NCI-H446 (cell line): ENCODE measurements around the gene UBTD1.

Experiments used
- DNase-seq, 2 experiments: peaks; one replicate each; lab custom pipeline; 2025; lab: John Stamatoyannopoulos, UW

Gene UBTD1

DNA sequence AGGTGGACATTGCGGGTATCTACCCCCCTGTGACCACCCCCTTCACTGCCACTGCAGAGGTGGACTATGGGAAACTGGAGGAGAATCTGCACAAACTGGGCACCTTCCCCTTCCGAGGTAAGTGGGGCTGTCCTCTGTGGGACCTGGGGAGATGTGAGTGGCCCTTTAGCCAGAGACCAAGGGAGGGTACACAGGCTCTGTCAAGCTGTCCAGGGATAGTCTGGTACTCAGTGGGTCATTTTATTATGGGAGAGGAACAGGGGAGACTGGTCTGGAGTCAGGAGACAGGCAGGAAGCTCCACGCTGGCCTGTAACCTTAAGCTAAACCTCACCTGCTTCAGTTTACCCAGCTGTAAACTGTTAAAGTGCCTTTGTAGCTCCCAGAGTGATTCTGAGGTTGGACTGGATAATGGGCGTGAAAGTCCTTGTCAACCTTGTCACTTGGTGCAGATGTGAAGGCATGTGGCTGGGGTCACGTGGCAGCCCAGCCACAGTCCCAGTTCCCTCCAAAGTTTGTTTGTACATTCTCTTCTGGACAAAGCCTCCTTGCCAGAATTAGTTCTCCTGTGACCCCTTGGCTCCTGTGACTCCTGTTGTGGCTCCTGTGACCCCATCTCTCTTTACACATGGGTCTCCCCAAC, 86.2 kb downstream of the UBTD1 start:
- no peak for DNase-seq

DNA sequence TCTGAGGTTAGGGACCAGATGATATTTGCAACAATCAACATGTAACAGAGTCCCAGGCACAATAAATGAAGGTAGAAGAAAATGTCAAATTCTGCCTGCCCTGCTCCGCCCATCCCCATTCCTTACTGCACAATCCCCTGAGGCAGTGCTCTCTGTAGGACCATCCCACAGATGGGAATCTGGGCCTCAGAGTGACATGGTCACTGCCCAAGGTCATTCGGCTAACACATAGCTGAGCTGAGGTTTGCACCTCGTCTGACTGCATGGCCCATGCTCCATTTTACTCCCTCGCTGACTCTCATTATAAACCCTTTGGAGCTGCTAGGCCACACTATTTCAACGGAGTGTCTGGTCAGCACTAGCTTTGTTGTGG, 86.7 kb downstream of the UBTD1 start:
- no peak for DNase-seq

DNA sequence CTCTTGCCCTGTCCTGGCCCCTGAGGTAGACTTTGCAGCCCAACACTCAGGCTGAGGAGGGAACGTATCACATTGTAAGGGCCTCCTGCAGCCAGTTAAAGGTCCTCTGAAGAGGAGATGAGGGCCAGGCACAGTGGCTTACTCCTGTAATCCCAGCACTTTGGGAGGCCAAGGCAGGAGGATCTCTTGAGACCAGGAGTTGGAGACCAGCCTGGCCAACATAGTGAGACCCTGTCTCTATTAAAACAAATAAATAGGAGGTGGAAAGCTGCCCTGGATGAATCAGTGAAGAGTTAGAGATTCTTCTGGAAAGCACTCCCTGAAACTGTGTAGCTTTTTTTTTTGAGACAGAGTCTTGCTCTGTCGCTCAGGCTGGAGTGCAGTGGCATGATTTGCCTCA, 88.5 kb downstream of the UBTD1 start:
- no peak for DNase-seq

DNA sequence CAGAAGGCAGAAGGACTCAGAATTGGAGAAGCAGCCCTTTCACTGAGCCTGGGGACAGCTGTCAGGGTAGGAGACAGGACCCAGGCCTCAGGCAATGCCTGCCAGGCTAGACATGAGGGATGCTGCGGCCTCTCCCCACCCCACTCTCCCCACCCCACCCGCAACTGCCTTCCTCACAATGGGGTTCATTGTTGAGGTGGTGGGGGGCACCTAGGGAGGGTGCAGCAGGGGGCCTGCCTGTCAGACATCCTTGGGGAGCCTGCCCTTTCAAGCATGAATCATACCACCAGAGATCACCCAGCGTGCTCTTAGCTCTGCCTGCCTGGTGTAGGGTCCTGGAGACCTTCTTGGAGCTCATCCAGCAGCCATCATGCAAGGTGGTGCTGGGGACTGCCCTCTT, 90.8 kb downstream of the UBTD1 start, which contains the start of gene C10orf62:
C10orf62 (plus strand) TSS at position 243 of the 400 bp plus-strand sequence. CDS start 177 bp downstream, outside the sequence.
- no peak for DNase-seq

DNA sequence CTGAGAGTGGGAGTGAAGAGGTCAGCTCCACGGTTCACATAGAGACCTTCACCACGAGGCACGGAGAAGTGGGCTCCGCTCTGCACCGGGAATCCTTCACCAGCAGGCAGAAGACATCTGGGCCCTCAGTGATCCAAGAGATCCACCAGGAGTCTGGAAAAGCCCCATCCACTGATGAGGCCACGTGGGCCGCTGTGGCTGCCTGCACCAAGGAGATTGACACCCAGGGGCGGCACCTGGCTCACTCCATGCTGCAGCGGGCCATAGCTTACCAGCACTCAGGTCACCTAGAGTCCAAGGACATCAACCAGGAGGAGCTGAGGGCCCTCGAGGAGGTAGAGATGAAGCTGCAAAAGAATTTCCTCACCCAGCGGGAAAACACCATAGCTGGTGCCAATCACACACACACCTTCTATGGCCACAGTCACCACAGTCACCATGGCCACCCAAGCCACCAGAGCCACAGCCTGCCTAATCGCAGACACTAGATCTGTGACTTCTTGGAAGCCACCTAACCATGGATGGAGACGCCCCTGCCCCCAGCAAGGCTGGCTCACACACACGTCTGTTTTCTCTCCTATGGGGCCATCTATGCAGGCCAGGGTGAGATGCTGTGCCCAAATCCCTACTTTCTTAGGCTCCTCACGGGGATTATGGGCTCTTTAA, 91.5 kb downstream of the UBTD1 start:
- no peak for DNase-seq

DNA sequence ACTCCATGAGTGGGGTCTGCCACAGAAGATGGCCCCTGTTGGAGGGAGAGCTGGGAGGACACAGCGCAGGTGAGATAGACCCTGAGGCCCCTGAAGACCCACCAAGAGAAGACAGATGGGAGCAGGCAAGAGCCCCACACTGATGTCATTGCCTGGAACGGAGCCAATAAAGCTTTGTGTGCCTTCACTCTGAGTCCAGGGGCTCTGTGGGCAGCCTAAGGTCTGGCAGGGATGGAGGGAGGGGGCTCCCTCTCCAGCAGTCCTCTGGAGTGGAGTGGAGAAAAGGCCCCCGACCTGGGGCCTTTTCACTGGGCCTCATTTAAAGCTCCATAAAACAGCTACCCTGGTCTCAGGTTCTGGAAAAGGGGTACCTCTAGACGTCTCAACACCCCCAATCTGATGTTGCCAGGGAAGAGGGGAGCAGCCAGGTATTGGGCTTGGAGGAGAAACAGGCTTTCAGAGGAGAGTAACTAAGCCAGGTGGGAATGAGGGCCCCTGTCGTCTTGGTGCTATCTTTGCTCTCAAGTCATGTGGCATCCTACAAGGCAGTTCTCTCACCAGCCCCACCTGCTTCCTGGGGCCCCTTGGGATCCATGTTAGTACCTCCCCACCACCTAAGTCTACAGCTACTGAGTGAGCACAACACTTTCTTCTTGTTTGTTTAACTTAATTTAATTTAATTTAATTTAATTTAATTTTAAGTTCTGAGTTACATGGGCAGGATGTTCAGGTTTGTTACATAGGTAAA, 92.2 kb downstream of the UBTD1 start:
- DNase-seq, result no peak

DNA sequence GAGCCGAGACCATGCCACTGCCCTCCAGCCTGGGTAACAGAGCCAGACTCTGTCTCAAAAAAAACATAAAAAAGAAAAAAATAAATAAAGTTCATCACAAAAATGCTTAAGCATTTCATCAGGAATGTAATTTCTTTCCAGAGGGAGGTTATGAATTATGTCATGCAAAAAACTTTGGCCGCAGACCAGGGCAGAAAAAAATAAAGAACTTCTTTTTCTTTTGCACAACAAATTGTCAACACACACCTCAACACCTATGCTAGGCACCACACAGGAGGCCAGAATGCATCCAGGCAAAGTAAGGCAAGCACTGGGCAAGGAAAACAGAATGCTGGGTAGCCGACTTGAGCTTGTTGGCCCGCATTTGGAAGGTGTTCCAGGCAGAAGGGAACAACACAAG, 94.7 kb downstream of the UBTD1 start:
- no peak for DNase-seq

DNA sequence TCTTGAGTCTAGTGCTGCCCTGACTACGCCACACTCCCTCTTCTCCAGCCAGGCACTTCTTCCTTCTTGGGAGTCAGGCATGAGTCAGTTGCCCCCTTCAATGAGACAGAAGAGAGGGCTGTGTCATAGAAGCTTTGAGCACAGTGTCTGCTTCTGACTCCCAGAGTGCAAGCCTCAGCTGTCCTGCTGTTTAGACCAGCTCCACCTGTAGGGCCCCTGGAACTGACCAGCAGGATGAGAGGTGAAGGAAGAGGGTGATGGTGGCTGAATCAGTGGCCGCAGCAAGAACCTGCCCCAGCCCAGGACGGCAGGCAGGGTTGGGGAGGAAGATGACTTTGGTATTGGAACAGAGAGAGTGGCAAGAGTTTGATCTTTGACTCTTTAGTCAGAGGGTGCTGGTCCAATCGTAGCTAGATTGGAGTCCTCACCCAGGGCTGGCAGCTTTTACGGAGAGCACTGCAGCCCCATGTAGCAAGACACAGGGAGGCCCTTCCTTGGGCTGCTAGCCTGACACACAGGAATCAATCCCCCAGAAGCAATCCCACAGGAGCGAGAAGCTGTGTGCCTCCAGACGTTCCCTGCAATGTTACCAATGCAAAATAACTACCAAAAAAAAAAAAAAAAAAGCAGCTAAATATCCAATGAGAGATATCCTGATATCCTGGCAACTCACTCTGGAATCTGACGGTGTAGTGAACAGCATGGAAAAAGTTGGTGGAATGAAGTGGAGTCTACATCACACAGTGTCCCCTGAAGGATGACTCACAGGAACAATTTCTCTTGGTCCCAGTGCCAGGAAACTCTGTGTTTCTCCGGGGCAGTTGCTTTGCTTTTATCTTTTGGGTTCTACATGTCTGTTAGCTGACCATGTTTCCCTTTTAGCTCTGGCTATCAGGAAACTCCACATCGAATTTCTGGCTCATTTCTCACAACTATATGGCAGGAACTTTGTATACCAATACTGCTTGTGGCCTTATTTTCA, 97.7 kb downstream of the UBTD1 start:
- DNase-seq, result no peak

DNA sequence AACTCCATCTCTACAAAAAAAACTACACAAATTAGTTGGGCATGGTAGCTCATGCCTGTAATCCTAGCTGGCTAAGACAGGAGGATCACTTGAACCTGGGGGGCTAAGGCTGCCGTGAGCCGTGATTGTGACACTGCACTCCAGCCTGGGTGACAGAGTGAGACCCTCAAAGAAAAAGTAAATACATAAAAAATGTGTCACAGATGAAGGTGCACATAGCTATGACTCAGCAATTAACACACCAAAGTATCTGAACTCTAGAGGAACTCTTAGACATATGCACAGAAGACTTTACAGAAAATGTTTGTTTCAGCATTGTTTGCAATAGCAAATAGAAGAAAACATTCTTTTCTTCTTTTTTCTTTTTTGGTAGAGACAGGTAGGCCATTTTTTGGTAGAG, 99.1 kb downstream of the UBTD1 start:
- no peak for DNase-seq

DNA sequence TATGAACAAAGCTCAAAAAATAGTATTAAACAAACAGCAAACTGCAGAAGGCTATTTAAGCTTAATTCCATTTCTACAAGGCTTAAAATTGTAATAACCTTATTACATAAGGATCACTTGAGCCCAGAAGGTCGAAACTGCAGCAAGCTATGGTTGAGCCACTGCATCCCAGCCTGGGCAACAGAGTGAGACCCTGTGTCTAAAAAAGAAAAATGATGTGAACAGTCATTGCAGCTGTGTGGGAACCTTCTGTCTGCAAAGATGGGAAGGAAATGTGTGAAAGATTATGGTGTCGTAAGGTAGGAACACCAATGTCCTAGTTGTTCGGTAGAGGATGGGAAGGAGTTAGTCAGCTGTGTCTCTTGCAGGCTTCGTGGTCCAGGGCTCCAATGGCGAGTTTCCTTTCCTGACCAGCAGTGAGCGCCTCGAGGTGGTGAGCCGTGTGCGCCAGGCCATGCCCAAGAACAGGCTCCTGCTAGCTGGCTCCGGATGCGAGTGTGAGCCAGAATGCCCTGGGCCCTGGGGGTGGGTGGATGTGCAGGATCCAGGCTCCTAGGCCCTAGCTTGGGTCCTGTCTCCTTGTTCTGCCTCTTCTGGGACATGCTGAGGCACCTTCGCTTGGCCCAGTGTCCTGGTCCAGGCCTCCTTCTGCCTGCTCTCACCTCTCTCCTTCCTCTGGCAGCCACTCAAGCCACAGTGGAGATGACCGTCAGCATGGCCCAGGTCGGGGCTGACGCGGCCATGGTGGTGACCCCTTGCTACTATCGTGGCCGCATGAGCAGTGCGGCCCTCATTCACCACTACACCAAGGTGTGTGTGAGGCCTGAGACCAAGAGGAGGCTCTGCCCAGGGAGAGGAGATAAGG, 99.9 kb downstream of the UBTD1 start:
- no peak for DNase-seq

DNA sequence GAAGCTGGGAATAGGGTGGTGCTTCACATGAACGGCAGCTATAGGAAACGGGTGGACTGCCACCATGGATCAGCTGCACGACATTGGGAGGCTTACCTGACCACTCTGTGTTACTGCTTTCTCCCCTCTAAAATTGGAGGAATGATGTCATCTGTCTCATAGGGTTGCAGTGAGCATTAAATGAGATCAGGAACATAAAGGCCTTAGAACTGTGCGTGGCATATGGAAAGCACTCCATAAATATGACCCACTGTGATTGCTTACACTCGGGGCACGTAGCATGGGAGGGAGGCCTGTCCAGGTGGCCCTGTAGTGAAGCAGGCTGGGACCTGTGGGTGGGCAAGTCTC, 100.5 kb downstream of the UBTD1 start:
- no peak for DNase-seq

DNA sequence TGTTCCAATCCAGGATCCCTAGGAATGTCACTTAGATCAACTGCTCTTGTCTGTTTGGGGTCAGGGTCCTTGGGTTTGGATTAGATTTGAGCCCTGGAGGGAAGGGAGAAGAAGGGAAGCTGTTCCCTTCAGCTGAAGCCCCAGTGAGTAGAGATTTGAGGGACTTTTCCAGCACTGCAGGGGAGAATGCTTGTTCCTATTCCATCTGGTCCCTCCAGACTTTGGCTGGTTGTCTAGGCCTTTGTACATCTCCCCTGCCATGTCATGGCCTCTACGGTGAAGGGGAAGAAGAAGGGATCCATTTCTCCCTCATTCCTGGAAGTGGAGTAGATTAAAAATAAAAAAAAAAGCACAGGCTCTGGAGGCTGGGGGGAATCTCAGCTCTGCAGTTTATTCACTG, 101.9 kb downstream of the UBTD1 start:
- DNase-seq, result no peak

DNA sequence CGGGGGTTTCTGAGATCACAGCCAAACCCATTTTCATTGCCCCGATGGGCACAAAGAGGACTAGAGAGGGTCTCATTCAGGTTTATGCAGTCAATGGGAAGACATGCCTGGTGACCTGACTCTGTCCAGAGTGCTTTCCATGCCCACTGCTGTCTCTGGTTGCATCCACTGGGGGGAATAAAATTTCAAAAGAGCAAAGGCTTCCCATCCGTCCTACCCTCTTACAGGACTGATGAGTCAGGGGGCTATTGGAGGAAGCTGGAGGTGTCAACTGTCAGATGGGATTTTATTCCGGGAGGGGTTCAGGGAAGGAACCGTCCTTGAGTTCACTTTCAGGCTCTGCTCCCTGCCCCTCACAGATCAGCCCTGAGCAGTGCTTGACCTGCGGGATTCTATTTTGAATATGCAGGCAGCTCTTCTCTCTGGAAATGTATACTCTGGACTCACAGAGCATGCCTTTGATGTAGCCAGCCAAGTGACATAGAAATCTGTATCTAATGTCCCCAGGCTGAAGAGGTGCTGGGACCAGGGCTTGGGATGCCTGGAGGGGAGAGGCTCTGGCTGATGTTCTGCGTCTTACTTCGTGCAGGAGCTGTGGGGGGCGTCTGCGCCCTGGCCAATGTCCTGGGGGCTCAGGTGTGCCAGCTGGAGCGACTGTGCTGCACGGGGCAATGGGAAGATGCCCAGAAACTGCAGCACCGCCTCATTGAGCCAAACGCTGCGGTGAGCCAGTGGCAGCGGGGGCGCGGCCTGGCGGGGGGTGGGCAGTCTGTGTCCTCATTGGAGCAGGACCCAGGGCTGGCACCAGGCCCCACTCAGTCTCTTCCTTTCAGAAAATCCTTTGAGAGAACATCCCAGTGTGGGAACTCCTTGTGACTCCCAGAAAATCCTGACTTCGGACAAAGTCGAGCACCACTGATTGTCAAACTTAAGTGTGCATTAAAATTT, 102.8 kb downstream of the UBTD1 start:
- no peak for DNase-seq

DNA sequence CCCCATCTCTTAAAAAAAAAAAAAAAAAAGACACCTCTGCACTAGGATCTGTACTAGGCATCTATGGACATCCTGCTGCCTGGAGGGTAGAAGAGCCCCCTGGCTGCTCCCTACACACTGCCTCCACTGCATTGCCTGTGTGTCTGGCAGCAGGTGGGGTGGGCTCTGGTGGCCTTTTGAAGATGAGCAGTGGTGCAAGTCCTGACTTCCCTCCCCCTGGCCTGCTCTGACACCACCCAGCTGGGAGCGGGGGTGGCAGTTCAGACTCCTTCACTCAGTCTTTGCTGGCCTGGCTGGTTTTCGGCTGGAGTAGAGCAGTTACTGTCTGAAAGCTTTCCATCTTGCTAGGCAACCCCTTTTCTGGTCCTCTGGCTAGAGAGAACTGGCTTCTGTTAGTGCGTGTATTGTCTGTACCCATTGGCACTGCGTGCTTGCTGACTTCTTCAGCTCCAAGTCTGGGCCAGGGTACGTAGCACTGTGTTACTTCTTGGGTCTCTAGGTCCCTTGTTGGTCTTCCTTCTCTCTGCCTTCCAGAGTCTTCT, 108.4 kb downstream of the UBTD1 start:
- DNase-seq, result no peak

DNA sequence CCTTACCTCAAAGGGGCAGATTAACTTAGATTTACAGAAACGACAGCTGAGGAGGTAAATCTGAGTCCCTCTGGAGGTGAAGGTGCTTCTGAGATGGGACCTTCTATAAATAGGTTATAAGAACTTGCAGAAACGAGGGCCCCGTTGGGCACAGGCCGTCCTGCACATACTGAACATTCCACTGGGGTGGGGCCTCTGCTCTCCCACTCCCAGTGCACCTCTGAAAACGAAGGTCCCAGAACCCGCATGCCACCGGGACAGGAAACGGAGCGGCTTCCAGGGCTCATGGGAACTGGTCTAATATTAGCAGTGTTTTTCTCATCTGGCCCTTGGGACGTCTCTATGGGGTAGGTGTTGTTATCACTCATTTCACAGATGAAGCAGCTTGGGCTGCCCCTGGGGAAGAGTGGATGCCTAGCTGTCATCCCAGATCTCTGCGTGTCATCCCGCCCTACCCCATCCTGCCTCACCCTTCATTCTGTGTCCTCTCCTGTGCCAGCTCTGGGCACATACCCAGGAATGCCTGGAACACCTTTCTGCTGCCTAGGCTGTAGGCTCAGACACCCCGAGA, 110.4 kb downstream of the UBTD1 start:
- no peak for DNase-seq

DNA sequence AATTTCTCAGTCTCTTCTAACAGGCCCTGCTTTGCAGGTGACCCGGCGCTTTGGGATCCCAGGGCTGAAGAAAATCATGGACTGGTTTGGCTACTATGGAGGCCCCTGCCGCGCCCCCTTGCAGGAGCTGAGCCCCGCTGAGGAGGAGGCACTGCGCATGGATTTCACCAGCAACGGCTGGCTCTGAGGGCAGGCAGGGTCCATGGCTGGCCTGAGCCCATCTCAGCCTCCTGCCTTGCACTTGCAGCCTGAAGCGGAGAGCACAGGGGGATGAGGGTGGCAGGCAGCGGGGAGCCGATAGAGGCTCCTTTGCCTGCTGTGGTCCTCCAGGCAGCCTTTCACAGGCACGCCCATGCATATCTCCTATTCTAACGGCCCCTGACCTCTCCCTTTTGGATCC, 112.7 kb downstream of the UBTD1 start:
- no peak for DNase-seq

DNA sequence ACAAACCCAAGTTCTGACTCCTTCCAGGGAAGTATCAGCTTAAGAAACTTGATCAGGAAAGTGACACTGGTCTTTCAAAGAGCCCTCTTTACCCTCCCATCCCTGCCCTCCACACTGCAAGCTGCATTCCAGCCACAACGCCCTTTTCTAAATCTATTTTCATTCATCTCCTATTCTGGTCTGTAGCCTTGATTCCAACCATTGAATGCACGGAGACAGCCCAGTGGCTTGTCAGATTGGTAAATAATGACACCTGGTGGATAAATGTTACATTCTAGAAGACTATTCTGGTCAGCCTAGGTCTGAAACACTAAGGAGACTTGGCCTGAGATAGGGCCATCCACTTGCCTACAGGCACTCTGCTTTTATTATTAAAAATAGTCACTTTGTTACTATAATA, 113.7 kb downstream of the UBTD1 start:
- peak in 1 of 2 experiments; percentile 36 for DNase-seq

DNA sequence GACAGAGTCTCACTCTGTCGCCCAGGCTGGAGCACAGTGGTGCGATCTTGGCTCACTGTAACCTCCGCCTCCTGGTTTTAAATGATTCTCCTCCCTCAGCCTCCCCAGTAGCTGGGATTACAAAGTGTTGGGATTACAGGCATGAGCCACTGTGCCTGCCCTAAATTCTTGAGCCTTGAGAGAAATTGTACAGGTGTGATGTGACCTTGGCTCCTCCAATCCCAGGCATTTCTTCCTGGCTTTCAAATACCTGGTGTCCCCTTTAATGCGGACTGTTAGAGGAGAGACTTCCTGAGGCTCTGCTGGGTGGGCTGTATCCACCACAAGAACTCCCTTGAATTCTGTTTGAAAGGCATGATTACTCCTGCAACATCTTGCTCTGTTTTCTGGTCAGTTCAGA, 119.6 kb downstream of the UBTD1 start:
- DNase-seq, result no peak

DNA sequence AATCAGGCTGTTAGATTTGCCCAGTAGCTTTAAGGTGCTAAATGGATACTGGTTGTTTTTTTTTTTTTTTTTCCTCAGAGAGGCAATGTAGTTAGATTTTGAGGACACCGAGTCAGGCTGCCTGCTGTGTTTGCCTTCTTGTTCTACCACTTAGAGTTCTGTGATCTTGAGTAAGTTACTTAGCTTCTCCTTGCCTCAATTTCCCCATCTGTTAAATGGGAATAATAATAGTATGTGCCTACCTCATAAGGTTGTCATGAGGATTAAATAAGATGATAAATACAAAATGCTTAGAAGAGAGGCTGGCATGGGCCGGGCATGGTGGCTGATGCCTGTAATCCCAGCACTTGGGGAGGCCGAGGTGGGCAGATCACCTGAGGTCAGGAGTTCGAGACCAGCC, 120.0 kb downstream of the UBTD1 start:
- no peak for DNase-seq
